Measurements from ENCODE around the gene TUFT1.
"Not testable (repeated sequence)": the region's sequence is repeated elsewhere in the genome, so short reads cannot be mapped to it uniquely, and the experiment has no call there.

Gene TUFT1

DNA sequence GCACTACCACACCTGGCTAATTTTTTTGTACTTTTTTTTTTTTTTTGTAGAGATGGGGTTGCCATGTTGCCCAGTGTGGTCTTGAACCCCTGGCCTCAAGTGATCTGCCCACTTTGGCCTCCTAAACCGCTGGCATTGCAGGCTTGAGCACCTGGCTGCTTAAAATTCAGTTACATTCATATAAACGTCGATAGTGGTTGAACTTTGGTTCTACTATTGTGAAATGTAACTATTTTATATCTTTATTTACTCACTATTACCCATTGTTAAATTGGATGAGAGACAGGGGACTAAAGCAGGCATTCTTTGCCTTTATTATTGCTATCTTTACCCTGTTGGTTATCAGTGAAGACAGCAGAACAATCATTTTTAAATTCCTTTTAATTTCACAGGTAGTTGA, 77.9 kb downstream of the TUFT1 start:
- DNase-seq (ENCODE audit: low spot score): no peak

DNA sequence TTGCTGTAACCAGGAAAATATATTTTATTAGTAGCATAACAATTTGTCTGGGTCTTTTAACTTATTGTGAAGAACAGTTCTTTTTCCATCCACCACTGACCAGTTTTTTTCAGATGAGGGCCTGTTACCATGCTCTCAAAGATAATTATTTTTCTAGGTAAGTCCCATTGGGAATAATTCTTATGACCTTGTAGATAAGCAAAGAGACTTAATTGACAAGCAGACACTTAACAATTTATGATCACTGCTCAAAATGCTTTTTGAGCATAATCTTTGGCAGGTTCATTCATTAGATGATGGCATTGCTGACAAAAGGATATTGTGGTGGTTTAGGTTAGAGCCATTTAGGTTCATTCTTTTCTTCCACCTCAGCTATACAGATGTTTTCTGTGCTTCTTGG, 78.4 kb downstream of the TUFT1 start:
- no peak for DNase-seq (ENCODE audit: low spot score)

DNA sequence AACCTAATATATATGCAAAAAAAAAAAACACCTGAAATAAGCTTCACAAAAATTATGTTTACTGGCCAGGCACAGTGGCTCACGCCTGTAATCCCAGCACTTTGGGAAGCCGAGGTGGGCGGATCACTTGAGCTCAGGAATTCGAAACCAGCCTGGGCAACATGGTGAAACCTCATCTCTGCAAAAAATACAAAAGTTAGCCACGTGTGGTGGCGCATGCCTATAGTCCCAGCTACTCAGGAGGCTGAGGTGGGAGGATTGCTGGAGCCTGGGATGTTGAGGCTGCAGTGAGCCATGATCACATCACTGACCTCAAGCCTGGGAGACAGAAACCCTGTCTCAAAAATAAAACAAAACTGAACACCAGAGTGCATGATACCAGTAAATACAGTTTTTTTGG, 78.9 kb downstream of the TUFT1 start:
- DNase-seq (ENCODE audit: low spot score): not testable (repeated sequence)

DNA sequence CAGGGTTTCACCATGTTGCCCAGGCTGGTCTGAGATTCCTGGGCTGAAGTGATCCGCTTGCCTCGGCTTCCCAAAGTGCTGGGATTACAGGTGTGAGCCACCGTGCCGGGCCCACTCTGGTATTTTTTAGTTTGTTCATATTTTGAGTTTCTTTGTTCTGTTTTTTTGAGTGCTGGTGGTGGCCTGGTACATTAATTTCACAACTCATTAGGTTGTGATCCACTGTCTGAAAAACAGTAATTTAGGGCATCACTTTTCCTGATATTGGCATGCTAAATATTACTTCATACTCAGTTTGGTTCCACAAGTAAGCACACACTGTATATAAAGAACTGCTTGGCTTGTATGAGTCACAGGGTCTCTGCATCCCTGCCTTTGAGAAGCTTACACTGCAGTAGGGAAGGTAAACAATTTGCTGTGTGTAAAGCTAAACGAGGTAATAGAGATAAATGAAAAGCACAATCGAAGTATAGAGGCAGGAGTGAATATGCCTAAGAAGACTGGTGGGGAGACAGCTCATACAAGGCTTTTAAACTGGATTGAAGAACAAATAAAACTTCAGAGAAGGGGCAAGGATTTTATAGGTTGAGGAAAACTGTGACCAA, 79.5 kb downstream of the TUFT1 start:
- no peak for DNase-seq (ENCODE audit: low spot score)

DNA sequence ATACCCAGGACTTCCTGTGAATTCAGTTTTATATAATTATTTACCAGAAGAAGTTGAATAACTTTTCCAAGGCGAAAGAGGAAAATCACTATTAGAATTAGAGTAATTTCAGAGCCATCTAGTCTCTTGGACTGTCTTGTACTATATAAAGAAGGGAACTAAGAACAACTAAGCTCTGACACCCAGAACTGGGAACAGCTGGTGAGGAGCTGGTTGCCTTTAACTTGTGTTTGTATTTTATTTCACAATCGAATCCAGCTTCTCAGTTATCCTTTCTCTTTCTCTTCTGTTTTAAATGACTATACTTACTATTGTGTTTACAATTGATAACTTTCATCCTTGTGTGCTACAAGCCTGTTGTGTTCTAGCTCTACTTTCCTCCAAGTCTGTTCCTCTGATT, 80.2 kb downstream of the TUFT1 start:
- DNase-seq (ENCODE audit: low spot score): no peak

DNA sequence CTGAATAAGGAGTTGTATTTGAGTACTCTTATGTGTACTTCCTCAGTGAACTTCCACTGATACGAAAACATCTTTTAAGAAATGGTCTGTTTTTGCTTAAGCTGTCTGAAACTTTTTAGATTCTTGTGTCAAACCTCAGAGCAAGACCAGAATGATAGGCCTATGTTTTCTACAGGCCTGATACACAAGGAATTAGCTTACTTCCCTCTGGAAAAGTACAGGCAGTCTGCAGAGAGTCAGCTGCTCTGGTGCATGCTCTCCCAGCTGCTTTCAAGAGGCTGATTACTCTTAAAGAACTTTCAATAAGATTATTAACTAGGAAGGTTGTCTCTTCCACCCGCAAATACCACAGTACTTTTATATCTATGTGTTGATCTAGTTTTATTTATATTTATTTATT, 81.2 kb downstream of the TUFT1 start:
- DNase-seq (ENCODE audit: low spot score): no peak

DNA sequence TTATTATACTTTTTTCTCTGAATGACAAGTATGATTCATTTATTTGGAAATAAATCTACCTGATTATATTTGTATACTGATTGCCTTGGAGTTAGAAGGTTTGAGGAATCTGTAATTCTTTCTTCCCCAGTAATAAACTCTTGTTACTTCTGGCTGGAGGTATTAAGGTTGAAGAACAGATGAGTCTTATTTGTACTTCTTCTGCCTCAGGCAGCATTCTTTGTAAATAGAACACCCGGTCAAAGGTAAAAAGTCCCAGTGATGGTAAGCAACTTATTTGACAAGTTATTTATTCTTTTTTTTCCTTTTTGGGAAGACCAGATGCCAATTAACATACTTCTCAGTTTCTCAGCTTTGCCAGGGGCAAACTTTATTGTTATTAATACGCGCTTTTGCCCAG, 84.7 kb downstream of the TUFT1 start:
- no peak for DNase-seq (ENCODE audit: low spot score)

DNA sequence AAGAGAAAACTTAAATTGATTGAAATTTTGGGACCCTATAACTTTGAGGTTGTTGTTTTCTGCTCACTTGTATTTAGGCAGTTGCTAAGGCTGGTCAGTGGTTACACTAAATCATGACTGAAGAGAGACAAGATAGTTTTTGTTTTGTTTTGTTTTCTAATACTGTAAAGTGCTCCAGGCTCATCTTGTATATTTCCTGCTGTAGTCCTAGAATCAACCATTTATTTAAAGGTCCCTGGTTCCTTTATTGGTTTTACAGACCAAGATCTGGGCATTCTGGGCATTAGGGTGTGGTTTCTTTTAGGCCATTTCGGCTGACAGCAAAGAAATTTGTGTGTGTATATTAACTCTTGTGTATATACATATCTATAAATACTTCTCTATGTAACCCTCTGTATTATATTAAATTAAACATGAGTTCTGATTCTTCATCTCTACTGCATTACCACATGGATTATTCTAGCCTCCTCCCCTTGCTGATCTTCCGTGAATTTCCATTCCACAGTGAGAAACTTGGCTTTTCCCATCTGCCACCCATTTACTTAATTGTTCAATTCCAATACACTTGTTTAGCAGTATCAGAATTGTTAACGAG, 86.7 kb downstream of the TUFT1 start:
- no peak for DNase-seq (ENCODE audit: low spot score)

DNA sequence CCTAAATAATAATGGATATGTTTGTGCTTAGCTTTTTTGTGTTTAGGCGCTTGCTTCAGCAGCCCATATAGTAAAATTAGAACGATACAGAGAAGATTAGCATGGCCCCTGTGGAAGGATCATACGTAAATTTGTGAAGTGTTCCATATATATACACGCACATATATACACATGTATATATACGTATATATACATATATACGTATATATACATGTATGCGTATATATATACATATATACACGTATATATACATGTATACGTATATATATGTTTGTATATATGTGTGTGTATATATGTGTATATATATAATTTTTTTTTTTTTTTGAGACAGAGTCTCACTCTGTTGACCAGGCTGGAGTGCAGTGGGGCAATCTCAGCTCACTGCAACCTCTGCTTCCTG, 89.2 kb downstream of the TUFT1 start:
- DNase-seq (ENCODE audit: low spot score): no peak

All from ecto neural progenitor cell (in vitro differentiated cells).